Glutamatergic neuron (in vitro differentiated cells): Measurements from ENCODE around the gene TUBA1B. TPM values are rescaled to one million over a fixed set of nuclear protein-coding genes. Genes with fewer than 3 reads are reported as not detected.
A peak's percentile ranks its signal among the peaks of the same experiment; 100 is the strongest.

Experiments
- DNase-seq: peaks from one replicate; pipeline ENCODE4 v3.0.0; 2022
- H3K27ac Mint-ChIP-seq: one replicate; pipeline ENCODE4 v1.8.0; 2020; ENCODE audit warnings: mild to moderate bottlenecking, mixed read lengths, inconsistent platforms; ENCODE audit not compliant: unreplicated experiment
- H3K27me3 Mint-ChIP-seq: one replicate; pipeline ENCODE4 v1.8.0; 2020; ENCODE audit warnings: mild to moderate bottlenecking, moderate library complexity, mixed read lengths, inconsistent platforms; ENCODE audit not compliant: unreplicated experiment
- H3K36me3 Mint-ChIP-seq: one replicate; pipeline ENCODE4 v1.8.0; 2020; ENCODE audit warnings: mild to moderate bottlenecking, mixed read lengths, inconsistent platforms; ENCODE audit not compliant: unreplicated experiment
- H3K4me1 Mint-ChIP-seq: one replicate; pipeline ENCODE4 v1.8.0; 2020; ENCODE audit warnings: mild to moderate bottlenecking, low read depth, mixed read lengths, inconsistent platforms; ENCODE audit not compliant: unreplicated experiment
- H3K4me3 Mint-ChIP-seq: one replicate; pipeline ENCODE4 v1.8.0; 2020; ENCODE audit warnings: mild to moderate bottlenecking, mixed read lengths, inconsistent platforms; ENCODE audit not compliant: unreplicated experiment
- H3K9me3 Mint-ChIP-seq: one replicate; pipeline ENCODE4 v1.8.0; 2020; ENCODE audit warnings: mild to moderate bottlenecking, moderate library complexity, mixed read lengths, inconsistent platforms; ENCODE audit not compliant: unreplicated experiment
- total RNA-seq: library from RNA; stranded (reverse); fragmentation: NEBNext Ultra II Directional; extraction: Animal tissue kit (Norgen Biotek cat#: 25700); gene quantifications from one replicate; pipeline ENCODE4 v1.2.1, GENCODE V29; 2021; ENCODE audit not compliant: unreplicated experiment
- TF ChIP-seq, protein P1 (sequence below): fragments of 200-600 bp; sonication (generic); IDR thresholded peaks from one replicate; pipeline ENCODE4 v1.5.0; 2021; ENCODE audit not compliant: partially characterized antibody, unreplicated experiment

TUBA1B gene
- total RNA-seq, 1 donor from 2014 or later = 924 TPM

DNA sequence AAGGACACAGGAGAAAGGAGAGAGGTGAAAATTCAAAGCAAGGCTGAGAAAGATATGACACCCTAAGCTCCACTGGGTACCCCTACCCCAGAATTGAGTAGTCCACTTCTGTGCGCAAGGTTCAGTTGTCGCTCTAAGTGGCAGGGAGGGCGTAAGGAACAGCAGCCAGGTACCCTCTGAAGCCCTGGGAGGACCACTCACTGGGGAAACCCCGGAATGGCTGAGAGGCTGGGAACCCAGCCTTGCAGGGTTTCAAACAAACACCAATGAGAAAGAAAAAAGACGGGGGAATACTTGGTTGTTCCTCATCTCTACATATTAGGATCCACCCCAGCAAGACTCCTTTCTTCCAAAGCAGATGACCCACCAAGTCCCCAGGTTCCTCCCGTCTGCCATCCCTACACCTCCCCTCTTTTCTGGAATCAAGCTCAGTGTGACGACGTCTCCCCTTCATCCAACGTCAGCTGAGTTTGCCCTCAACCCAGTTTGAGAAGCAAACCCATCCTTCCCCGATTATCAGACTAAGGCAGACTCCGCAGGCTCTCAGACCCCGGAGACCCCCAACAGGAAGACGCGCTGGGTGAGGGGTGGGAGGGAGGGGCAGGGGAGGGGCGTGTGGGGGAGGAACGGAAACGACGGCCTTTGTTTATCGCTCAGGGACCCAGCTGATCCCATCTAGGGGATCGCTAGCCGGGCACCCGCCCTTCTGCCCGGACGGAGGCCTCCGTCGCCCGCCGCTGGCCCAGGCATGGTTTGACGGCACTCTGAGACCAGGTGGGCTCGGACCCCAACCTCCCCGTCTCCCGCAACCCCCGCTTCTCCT lies 21.3 kb downstream of the TUBA1B start:
- DNase-seq = peak; percentile 70
- Mint-ChIP-seq H3K9me3 (peaks cover 12% of the 10 kb centered on the region), H3K4me1 (peaks cover 9% of the 10 kb centered on the region), H3K36me3 (no peaks in the 10 kb centered on the region), H3K4me3 (peak overlapping the region; percentile 98), H3K27me3 (peaks cover 7% of the 10 kb centered on the region), H3K27ac (peak overlapping the region; percentile 99)
- TF ChIP-seq, protein P1, sequence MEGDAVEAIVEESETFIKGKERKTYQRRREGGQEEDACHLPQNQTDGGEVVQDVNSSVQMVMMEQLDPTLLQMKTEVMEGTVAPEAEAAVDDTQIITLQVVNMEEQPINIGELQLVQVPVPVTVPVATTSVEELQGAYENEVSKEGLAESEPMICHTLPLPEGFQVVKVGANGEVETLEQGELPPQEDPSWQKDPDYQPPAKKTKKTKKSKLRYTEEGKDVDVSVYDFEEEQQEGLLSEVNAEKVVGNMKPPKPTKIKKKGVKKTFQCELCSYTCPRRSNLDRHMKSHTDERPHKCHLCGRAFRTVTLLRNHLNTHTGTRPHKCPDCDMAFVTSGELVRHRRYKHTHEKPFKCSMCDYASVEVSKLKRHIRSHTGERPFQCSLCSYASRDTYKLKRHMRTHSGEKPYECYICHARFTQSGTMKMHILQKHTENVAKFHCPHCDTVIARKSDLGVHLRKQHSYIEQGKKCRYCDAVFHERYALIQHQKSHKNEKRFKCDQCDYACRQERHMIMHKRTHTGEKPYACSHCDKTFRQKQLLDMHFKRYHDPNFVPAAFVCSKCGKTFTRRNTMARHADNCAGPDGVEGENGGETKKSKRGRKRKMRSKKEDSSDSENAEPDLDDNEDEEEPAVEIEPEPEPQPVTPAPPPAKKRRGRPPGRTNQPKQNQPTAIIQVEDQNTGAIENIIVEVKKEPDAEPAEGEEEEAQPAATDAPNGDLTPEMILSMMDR = no peak

GRCh38 chr12:49108958-49109404 lies 22.2 kb downstream of the TUBA1B start:
- Mint-ChIP-seq H3K4me3 (peak overlapping the region; percentile 98), H3K27ac (peak overlapping the region; percentile 98), H3K36me3 (peaks cover 4% of the 10 kb centered on the region), H3K27me3 (peaks cover 7% of the 10 kb centered on the region), H3K4me1 (peaks cover 9% of the 10 kb centered on the region), H3K9me3 (peaks cover 15% of the 10 kb centered on the region)
- TF ChIP-seq, protein P1 = no peak
- DNase-seq = no peak

DNA sequence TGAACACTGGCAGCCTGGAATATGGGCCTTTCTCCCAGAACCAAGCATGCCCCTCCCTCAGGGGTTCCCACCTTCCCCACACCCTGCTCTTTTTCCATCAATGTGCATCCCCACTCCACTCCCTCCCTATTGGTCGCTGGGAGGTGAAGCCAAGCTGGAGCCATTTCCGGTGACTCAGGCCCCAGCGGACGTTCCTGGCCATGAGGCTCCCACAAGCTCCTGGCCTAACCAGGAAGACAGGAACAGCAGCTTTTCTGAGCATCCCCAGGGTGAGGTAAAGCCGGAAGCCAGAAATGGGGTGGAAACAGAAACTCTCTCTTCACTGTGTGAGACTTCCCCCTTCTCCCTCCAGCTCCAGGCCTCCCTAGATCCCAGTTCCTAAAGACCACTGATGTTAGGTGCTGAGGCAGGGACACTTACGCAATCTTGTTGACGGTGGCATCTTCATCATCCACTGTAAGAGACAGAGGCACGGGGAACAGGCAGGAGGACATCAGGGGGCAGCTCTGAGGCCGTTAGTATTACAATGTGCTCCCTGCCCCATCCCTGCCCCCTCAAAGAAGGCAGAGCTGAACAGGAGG lies 25.6 kb downstream of the TUBA1B start:
- TF ChIP-seq, protein P1 = no peak
- no peak overlapping the region for H3K27ac Mint-ChIP-seq

DNA sequence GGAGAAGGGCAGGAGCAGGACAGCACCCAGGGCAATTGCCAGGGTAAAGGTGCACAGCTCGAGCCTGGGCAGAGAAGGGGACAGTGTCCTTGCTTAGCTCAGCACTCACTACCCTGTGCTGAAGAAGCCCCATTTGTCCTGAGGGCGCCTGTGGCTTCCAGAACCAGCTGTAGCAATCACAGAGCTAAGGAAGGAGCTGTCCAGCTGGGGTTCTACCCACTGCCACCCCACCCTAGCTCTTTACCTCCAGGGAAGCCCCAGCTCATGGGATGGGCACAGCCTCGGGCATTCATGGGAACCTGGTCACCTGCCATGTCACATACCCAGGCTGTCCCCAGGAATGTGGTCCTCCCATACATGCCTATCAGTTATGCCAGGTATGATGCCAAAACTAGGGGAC lies 26.4 kb downstream of the TUBA1B start:
- TF ChIP-seq, protein P1 = no peak
- no peak overlapping the region for H3K27ac Mint-ChIP-seq
- peaks cover 9% of the 10 kb centered on the region for H3K9me3 Mint-ChIP-seq
- peaks cover 3% of the 10 kb centered on the region for H3K27me3 Mint-ChIP-seq
- peaks cover 8% of the 10 kb centered on the region for H3K4me1 Mint-ChIP-seq
- no peak for DNase-seq
- no peak overlapping the region for H3K4me3 Mint-ChIP-seq
- H3K36me3 Mint-ChIP-seq = peaks cover 6% of the 10 kb centered on the region

More for the DNA sequence above, 25.6 kb downstream of the TUBA1B start:
- peaks cover 8% of the 10 kb centered on the region for H3K4me1 Mint-ChIP-seq
- H3K9me3 Mint-ChIP-seq = peaks cover 12% of the 10 kb centered on the region
- peaks cover 3% of the 10 kb centered on the region for H3K27me3 Mint-ChIP-seq
- H3K36me3 Mint-ChIP-seq = peaks cover 6% of the 10 kb centered on the region
- H3K4me3 Mint-ChIP-seq = no peak overlapping the region
- no peak for DNase-seq

DNA sequence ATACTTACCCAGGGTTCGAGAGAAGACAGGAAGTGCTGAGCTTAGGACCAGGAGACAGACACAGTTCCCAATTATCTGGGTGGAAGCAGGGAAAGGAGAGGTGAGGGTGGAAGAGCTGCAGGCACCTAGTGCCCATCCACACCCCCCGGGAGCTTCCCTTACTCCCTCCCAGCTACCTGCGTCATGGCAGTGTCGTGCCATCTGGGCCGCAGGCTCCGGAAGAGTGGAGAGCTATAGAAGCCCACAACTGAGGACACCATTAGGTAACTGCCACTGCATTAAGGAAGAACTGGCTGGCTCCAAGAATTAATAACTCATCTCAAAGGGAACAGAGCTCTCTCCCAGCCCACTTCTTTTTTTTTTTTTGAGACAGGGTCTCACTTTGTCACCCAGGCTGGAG lies 30.8 kb downstream of the TUBA1B start:
- Mint-ChIP-seq H3K27me3 (peaks cover 5% of the 10 kb centered on the region), H3K36me3 (peaks cover 12% of the 10 kb centered on the region), H3K4me1 (no peaks in the 10 kb centered on the region), H3K27ac (no peak overlapping the region), H3K9me3 (peaks cover 15% of the 10 kb centered on the region), H3K4me3 (no peak overlapping the region)
- TF ChIP-seq, protein P1 = no peak
- no peak for DNase-seq
